GM12801 (cell line): Measurements from ENCODE around the gene SLC35D2.

Experiments
- TF ChIP-seq, protein P1 (sequence below): IDR thresholded peaks from one replicate; pipeline ENCODE4 v1.5.1; 2011; ENCODE audit warnings: control low read depth; ENCODE audit not compliant: insufficient read length; ENCODE audit errors: extremely low read depth

The SLC35D2 gene

DNA sequence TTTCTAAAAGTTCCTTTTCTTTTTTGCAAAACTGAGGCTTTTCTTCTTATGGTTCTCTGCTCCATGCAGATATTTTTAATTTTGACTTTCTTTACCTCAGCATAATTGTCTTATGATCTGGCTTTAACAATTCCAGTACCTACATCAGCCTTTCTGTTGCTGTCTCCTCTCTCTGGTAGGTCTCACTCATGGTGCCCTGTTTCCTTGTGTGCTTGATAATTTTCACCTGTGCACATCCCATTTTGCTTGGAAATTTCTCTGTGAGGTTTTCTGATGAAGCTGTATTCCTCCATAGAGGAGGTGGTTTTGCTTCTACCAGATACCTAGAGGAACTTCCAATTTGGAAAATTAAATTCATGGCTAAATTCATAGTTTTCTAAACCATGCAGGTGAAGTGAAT is 79.3 kb downstream of the SLC35D2 start:
- TF ChIP-seq, protein P1, sequence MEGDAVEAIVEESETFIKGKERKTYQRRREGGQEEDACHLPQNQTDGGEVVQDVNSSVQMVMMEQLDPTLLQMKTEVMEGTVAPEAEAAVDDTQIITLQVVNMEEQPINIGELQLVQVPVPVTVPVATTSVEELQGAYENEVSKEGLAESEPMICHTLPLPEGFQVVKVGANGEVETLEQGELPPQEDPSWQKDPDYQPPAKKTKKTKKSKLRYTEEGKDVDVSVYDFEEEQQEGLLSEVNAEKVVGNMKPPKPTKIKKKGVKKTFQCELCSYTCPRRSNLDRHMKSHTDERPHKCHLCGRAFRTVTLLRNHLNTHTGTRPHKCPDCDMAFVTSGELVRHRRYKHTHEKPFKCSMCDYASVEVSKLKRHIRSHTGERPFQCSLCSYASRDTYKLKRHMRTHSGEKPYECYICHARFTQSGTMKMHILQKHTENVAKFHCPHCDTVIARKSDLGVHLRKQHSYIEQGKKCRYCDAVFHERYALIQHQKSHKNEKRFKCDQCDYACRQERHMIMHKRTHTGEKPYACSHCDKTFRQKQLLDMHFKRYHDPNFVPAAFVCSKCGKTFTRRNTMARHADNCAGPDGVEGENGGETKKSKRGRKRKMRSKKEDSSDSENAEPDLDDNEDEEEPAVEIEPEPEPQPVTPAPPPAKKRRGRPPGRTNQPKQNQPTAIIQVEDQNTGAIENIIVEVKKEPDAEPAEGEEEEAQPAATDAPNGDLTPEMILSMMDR: no peak

DNA sequence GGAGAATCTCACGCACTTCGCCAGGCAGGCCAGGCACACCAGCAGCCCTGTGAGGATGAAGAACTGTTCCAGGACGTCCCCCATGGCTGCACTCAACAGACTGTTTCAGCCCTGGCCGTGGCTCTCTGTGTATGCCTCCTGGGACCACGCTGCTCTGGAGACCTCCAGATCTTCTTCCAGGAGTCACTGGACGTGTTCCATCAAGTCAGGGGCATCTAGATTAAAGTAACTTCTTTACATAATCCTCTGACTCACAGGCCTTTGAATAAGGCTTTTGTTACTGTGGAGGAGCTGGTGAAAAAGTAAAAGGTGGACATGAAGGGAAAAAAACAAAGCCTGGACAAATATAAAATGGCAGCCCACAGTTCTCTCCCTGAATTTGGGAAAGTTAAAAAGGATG is 81.5 kb downstream of the SLC35D2 start, which contains the start of gene HSD17B3:
TSS of gene HSD17B3 (minus strand) at position 156 of the 400 bp plus-strand sequence. CDS start at position 84, 72 bp downstream.
- TF ChIP-seq, protein P1: no peak

DNA sequence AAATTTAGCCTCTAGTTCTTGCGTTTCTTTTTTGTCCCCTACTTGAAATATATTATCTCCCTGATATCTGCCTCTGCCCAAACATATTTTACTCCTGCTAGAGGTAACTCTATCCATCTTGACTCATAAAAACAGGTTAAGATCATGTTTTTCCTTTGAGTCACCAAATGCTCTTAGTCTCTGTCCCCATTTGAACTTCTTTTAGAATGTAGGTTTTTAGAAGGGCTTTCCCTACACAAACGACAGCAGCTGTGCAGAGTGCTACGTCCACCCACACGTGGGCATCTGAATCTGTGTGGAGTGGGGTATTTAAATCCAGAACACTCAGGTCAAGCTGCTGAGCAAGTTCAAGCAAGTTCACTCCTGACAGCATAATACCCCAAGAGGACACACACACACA is 83.7 kb downstream of the SLC35D2 start:
- TF ChIP-seq, protein P1: no peak

DNA sequence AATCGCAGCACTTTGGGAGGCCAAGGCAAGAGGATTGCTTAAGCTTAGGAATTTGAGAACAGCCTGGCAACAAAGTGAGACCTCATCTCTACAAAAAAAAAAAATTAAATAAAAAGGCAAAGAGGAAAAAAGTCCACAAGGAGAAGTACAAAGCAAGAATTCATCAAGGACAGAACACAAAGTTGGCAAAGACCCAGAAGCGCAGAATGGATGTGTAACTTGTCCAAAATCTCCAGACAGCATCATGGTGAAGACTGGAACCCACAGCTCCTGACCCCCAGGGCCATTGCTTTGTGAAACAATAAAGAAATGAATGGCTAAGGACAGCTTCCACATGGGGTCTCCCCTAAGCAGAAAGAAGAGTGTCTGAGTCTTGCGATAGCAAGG is 89.4 kb downstream of the SLC35D2 start:
- TF ChIP-seq, protein P1: no peak

DNA sequence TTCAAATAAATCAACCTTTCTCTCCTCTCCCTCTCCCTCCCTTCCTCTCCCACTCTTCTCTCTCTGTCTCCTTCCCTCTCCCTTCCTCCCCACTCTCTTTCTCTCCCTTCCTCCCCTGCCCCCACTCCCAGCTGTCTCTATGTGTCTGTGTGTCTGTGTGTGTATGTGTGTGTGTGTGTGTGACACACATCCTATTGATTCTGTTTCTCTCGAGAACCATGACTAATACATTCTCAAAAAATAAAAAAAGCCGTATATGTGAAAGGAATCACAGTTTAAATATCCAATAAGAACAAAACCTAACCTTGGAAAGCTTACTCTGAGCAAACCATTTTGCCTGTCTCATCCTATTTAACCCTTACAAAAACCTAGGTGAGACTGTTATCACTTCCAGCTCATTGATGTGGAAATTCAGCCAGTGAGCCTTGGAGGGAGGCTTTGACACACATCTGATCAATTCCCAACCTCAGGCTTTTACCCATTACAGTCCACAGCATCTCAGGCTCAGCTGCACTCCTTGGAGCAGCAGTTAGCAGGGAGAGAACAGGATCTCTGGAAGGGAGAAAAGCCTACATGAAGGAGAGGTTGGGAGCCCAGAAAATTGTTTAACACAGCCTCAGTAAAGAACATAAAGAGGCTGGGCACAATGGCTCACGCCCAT is 89.9 kb downstream of the SLC35D2 start:
- TF ChIP-seq, protein P1: no peak

DNA sequence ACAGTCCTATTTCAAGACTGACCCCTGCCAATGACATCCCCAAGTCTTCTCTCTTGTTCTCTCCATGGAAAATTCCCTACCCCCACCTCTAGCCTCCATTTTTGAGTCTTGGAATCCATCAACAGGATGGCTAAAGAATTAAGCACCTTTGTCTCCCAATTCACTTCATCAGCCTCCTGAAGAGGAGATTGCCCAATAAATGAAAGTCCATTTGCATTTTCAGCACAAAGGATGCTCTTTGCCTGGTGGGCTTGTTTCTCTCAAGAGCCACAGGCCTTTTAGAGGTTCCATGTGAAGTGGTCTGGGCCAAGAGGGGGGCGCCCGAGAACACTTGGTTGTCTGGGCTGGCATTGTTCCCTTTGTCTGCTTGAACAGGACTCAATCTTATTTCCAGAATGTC is 94.1 kb downstream of the SLC35D2 start:
- TF ChIP-seq, protein P1: no peak

DNA sequence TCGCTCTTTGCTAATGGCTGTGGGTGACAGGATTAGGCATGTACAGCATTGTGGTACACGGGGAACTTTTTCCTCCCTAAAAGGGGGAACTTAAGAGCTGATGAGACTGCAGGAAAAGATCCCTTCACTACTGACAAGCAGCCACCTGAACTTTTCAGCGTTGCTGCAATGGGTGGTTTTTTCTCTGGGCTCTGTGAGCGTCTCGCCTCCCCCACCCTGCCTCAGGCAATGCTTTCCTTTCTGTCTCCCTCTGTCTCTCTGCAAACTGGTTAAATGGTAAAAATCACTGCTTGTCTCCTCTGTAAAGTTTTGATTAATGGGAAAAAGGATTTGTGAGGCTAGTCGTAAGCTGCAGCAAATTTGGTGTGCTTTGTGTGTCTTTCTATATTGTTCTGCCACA is 101.9 kb downstream of the SLC35D2 start:
- TF ChIP-seq, protein P1: no peak
